HG03354 (cell line): ENCODE results near the gene SLC12A6.
"Not testable (repeated sequence)": the region's sequence is repeated elsewhere in the genome, so short reads cannot be mapped to it uniquely, and the experiment has no call there.

Source experiments
- ATAC-seq: cut with Tn5 transposase; IDR thresholded peaks from one replicate; pipeline ENCODE4 v1.9.1; 2021; ENCODE audit warnings: mild to moderate bottlenecking; ENCODE audit not compliant: unreplicated experiment, poor library complexity, severe bottlenecking

SLC12A6 gene

GRCh38 chr15:34214135-34214534 lies 123.4 kb downstream of the SLC12A6 start:
- no peak for ATAC-seq

- no peak for ATAC-seq
Measured at GRCh38 chr15:34213690-34214089, 123.9 kb downstream of the SLC12A6 start.

- ATAC-seq = peak; percentile 96
Measured at GRCh38 chr15:34209421-34210282, 127.9 kb downstream of the SLC12A6 start, which contains the start of gene KATNBL1. TSS of gene KATNBL1 (minus strand) at chr15:34210096. CDS start at chr15:34163676, 46,420 bp downstream.

- ATAC-seq = no peak
Measured at GRCh38 chr15:34206011-34206410, 131.6 kb downstream of the SLC12A6 start.

- no peak for ATAC-seq
Measured at GRCh38 chr15:34203936-34204335, 133.6 kb downstream of the SLC12A6 start.

GRCh38 chr15:34203305-34203704 lies 134.3 kb downstream of the SLC12A6 start:
- ATAC-seq = no peak

GRCh38 chr15:34193272-34193671 lies 144.3 kb downstream of the SLC12A6 start:
- not testable (repeated sequence) for ATAC-seq

GRCh38 chr15:34188711-34189110 lies 148.9 kb downstream of the SLC12A6 start:
- no peak for ATAC-seq

- no peak for ATAC-seq
Measured at GRCh38 chr15:34185666-34186065, 151.9 kb downstream of the SLC12A6 start.

GRCh38 chr15:34182942-34183341 lies 154.6 kb downstream of the SLC12A6 start:
- no peak for ATAC-seq
